ENCODE measurements around the gene SRRM2. TPM values are rescaled to one million over a fixed set of nuclear protein-coding genes. Genes with fewer than 3 reads are reported as not detected.

SRRM2 gene
- total and polyA plus RNA-seq, 9 of the 15 experiments (the other 6 are each of a cell fraction or from before 2014, with no cell fraction given), result 26.7 to 563 (median 81.1) TPM

DNA sequence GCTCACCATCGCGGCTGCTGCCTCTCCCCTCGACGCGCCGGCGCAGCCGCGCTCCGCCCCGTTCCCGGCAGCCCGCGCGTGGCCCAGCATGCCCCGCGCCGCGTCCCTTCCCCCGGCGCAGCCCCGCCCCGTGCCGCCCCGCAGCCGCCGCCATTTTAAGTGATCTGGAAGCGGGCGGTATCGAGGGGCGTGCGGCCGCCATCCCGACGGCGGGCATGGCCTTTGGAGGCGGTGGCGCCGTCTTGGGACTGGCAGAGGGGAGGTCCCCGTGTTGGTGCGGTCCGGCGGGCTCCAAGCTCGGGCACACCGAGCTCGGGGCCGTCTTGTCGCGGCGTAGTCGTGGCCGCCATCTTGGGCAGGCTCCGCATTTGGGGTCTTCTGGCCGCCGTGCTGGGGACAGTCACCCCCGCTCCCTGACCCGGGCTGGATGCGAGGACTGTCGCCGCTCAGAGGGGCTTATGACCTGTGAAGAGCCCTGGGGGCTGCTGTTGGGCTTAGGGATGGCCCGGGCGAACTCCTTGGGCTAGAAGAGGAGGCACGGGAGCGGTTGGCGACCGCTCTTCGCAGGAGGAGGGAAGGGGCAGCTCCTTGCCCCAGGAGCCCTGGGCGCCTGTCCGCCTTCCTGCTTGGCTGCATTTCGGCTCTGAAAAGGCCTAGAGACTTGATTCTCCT is 24.9 kb downstream of the SRRM2 start, which contains the start of gene ELOB (continued):
- TF ChIP-seq, protein P1, sequence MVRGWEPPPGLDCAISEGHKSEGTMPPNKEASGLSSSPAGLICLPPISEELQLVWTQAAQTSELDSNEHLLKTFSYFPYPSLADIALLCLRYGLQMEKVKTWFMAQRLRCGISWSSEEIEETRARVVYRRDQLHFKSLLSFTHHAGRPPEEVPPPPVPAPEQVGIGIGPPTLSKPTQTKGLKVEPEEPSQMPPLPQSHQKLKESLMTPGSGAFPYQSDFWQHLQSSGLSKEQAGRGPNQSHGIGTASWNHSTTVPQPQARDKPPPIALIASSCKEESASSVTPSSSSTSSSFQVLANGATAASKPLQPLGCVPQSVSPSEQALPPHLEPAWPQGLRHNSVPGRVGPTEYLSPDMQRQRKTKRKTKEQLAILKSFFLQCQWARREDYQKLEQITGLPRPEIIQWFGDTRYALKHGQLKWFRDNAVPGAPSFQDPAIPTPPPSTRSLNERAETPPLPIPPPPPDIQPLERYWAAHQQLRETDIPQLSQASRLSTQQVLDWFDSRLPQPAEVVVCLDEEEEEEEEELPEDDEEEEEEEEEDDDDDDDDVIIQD (CRISPR knock-in tag; IDR thresholded peaks at IDR 0.05), result no peak
- TF ChIP-seq U2AF1 (optimal IDR thresholded peaks at IDR 0.05; ENCODE audit: low read depth, low read length), result peak; percentile 78
- no peak for TF ChIP-seq TFE3 (CRISPR knock-in tag; IDR thresholded peaks at IDR 0.05)
- TF ChIP-seq, protein P2, sequence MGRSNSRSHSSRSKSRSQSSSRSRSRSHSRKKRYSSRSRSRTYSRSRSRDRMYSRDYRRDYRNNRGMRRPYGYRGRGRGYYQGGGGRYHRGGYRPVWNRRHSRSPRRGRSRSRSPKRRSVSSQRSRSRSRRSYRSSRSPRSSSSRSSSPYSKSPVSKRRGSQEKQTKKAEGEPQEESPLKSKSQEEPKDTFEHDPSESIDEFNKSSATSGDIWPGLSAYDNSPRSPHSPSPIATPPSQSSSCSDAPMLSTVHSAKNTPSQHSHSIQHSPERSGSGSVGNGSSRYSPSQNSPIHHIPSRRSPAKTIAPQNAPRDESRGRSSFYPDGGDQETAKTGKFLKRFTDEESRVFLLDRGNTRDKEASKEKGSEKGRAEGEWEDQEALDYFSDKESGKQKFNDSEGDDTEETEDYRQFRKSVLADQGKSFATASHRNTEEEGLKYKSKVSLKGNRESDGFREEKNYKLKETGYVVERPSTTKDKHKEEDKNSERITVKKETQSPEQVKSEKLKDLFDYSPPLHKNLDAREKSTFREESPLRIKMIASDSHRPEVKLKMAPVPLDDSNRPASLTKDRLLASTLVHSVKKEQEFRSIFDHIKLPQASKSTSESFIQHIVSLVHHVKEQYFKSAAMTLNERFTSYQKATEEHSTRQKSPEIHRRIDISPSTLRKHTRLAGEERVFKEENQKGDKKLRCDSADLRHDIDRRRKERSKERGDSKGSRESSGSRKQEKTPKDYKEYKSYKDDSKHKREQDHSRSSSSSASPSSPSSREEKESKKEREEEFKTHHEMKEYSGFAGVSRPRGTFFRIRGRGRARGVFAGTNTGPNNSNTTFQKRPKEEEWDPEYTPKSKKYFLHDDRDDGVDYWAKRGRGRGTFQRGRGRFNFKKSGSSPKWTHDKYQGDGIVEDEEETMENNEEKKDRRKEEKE (IDR thresholded peaks at IDR 0.05; ENCODE audit: borderline replicate concordance in 1 of 2, control insufficient read depth in 1 of 2, low read depth in 2 of 2, low read length in 1 of 2), result no peak
- TF ChIP-seq, protein P3, sequence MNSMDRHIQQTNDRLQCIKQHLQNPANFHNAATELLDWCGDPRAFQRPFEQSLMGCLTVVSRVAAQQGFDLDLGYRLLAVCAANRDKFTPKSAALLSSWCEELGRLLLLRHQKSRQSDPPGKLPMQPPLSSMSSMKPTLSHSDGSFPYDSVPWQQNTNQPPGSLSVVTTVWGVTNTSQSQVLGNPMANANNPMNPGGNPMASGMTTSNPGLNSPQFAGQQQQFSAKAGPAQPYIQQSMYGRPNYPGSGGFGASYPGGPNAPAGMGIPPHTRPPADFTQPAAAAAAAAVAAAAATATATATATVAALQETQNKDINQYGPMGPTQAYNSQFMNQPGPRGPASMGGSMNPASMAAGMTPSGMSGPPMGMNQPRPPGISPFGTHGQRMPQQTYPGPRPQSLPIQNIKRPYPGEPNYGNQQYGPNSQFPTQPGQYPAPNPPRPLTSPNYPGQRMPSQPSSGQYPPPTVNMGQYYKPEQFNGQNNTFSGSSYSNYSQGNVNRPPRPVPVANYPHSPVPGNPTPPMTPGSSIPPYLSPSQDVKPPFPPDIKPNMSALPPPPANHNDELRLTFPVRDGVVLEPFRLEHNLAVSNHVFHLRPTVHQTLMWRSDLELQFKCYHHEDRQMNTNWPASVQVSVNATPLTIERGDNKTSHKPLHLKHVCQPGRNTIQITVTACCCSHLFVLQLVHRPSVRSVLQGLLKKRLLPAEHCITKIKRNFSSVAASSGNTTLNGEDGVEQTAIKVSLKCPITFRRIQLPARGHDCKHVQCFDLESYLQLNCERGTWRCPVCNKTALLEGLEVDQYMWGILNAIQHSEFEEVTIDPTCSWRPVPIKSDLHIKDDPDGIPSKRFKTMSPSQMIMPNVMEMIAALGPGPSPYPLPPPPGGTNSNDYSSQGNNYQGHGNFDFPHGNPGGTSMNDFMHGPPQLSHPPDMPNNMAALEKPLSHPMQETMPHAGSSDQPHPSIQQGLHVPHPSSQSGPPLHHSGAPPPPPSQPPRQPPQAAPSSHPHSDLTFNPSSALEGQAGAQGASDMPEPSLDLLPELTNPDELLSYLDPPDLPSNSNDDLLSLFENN (IDR thresholded peaks at IDR 0.05; ENCODE audit: low read depth in 2 of 2, low read length in 2 of 2), result no peak
- peak; percentile 83 for TF ChIP-seq CXXC5 (CRISPR knock-in tag; IDR thresholded peaks at IDR 0.05)
- no peak for TF ChIP-seq ID3 (CRISPR knock-in tag; IDR thresholded peaks at IDR 0.05)
- peak; percentile 39; the same call in 1 of the 2 replicates for TF ChIP-seq ID3 (tag; IDR thresholded peaks at IDR 0.05)
- peak; percentile 59; the same call in 1 of the 2 replicates for TF ChIP-seq ARID4B (CRISPR knock-in tag; IDR thresholded peaks at IDR 0.05)
- TF ChIP-seq SMARCC2 (IDR thresholded peaks at IDR 0.05; ENCODE audit: low read depth), result no peak
